Nephron (organoid): ENCODE results near the gene TCL1B.

Source experiments
- H3K27ac Mint-ChIP-seq, 3 experiments: 2 replicates each; pipeline ENCODE4 v1.8.0; 2020; ENCODE audit warnings: mixed read lengths in 3 of 3, mild to moderate bottlenecking in 2 of 3, moderate library complexity in 1 of 3
- H3K27me3 Mint-ChIP-seq: 2 replicates; pipeline ENCODE4 v1.8.0; 2021; ENCODE audit warnings: low read depth, mild to moderate bottlenecking, moderate library complexity, mixed read lengths
- H3K36me3 Mint-ChIP-seq: 2 replicates; pipeline ENCODE4 v1.8.0; 2020; ENCODE audit warnings: low read depth, mixed read lengths
- H3K4me1 Mint-ChIP-seq: 2 replicates; pipeline ENCODE4 v1.8.0; 2020; ENCODE audit warnings: mixed read lengths
- H3K4me3 Mint-ChIP-seq, 3 experiments: 2 replicates each; pipeline ENCODE4 v1.8.0; 2020; ENCODE audit warnings: mild to moderate bottlenecking in 3 of 3, mixed read lengths in 3 of 3, moderate library complexity in 2 of 3
- H3K9me3 Mint-ChIP-seq: 2 replicates; pipeline ENCODE4 v1.8.0; 2020; ENCODE audit warnings: mixed read lengths
- CTCF ChIP-seq, 3 experiments: fragments of 200-600 bp; sonication (generic); IDR thresholded peaks; one replicate each; pipeline ENCODE4 v1.5.0; 2021; ENCODE audit warnings: antibody characterized with exemption in 3 of 3; ENCODE audit not compliant: unreplicated experiment in 3 of 3

Gene TCL1B

GRCh38 chr14:95685978-95686922, at the start of gene TCL1B:
Gene TCL1B, plus strand, starts transcription at chr14:95686426. Its CDS starts 42 bp downstream, at chr14:95686468.
- Mint-ChIP-seq H3K4me3 (no peak within 1 kb of the TSS), H3K4me1 (no peaks in the 10 kb centered on the region), H3K27me3 (peaks cover 22% of the 10 kb centered on the region), H3K36me3 (no peaks in the 10 kb centered on the region), H3K27ac (no peak within 1 kb of the TSS), H3K9me3 (no peaks in the 10 kb centered on the region)
- no peak for TF ChIP-seq CTCF (IDR thresholded peaks at IDR 0.05; ENCODE audit: unreplicated experiment in 3 of 3)

GRCh38 chr14:95644981-95645380, 41.2 kb upstream of the TCL1B start:
- H3K4me1 Mint-ChIP-seq = no peaks in the 10 kb centered on the region
- peaks cover 12% of the 10 kb centered on the region for H3K27me3 Mint-ChIP-seq
- H3K4me3 Mint-ChIP-seq = no peak overlapping the region
- H3K9me3 Mint-ChIP-seq = no peaks in the 10 kb centered on the region
- no peak overlapping the region for H3K27ac Mint-ChIP-seq
- no peak for TF ChIP-seq CTCF (IDR thresholded peaks at IDR 0.05; ENCODE audit: unreplicated experiment in 3 of 3)
- H3K36me3 Mint-ChIP-seq = no peaks in the 10 kb centered on the region

- Mint-ChIP-seq H3K4me3 (no peak overlapping the region), H3K9me3 (no peaks in the 10 kb centered on the region), H3K4me1 (no peaks in the 10 kb centered on the region), H3K27me3 (peaks cover 8% of the 10 kb centered on the region), H3K36me3 (no peaks in the 10 kb centered on the region), H3K27ac (no peak overlapping the region)
- TF ChIP-seq CTCF (IDR thresholded peaks at IDR 0.05; ENCODE audit: unreplicated experiment in 3 of 3) = no peak
These were observed 40.7 kb upstream of the TCL1B start for GRCh38 chr14:95645389-95645996.

- H3K27ac Mint-ChIP-seq = peak overlapping the region in 2 of 3 experiments; percentile 70 to 71
- H3K4me3 Mint-ChIP-seq = no peak overlapping the region
- H3K36me3 Mint-ChIP-seq = no peaks in the 10 kb centered on the region
- H3K9me3 Mint-ChIP-seq = no peaks in the 10 kb centered on the region
- peaks cover 12% of the 10 kb centered on the region for H3K4me1 Mint-ChIP-seq
- peaks cover 8% of the 10 kb centered on the region for H3K27me3 Mint-ChIP-seq
- no peak for TF ChIP-seq CTCF (IDR thresholded peaks at IDR 0.05; ENCODE audit: unreplicated experiment in 3 of 3)
These were observed 38.3 kb upstream of the TCL1B start for GRCh38 chr14:95647926-95648325.

GRCh38 chr14:95649230-95649629, 37.0 kb upstream of the TCL1B start:
- Mint-ChIP-seq H3K9me3 (no peaks in the 10 kb centered on the region), H3K27ac (peak overlapping the region; percentile 90 to 98 (median 97)), H3K4me1 (peaks cover 12% of the 10 kb centered on the region), H3K36me3 (no peaks in the 10 kb centered on the region), H3K4me3 (no peak overlapping the region), H3K27me3 (peaks cover 8% of the 10 kb centered on the region)
- no peak for TF ChIP-seq CTCF (IDR thresholded peaks at IDR 0.05; ENCODE audit: unreplicated experiment in 3 of 3)
